Kasumi-1 (cell line): Measurements from ENCODE around the gene UVRAG.
A peak's percentile ranks its signal among the peaks of the same experiment; 100 is the strongest.

Experiments used
- DNase-seq, 2 experiments: peaks; one replicate each; lab custom pipeline; 2025; lab: John Stamatoyannopoulos, UW

The UVRAG gene

DNA sequence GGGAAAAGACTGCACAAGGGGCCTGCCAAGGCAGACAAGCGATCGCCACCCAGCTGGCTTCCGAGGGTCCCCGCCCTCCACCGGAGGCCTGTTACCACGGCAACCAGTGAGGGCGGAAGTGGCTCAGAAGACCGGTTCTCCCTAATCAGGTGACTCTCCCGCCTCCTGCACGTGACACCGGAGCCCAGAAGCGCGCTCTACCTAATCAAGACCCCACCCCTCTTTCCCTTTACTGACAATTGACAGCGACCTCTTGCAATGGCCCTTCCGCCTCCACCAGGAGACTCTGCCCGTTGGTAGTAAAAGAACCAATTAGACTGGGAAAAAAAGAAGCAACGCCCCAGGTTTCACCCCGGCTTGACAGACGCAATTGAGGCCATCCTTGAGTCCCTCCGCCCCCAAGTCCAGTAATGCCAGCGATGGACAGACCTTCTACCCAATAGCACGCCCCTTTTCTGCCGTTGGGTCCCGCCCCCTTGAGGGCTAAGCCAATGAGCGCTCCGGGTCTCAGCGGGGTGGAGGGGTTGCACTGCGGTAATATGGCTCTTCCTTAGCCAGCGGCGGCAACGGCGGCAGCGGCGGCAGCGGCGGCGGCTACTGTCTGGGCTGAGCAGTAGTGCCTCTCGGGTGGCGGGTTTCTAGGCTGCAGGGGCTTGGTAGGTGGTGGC is at the start of gene UVRAG:
Gene UVRAG (plus strand): TSS at position 534 of the 668 bp plus-strand sequence. CDS start 198 bp downstream, outside the sequence.
- DNase-seq: peak; percentile 99

GRCh38 chr11:75766443-75767227 is 48.4 kb upstream of the UVRAG start:
- no peak for DNase-seq

GRCh38 chr11:75767228-75767572 is 47.8 kb upstream of the UVRAG start:
- DNase-seq: no peak

DNA sequence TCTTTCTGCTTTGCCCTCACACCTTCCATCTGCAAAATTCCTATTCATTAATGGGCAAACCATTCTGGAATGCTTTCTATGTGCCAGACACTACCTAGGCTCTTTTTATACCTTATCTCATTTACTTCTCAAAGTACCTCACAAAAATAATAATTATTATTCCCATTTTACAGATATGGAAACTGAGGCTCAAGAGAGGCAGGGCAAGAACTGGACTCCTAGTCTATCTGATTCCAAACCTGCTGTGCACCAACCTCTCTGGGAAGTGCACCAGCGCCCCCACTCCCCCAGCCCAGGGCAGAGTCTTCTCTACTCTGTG is 47.3 kb upstream of the UVRAG start:
- DNase-seq: no peak

DNA sequence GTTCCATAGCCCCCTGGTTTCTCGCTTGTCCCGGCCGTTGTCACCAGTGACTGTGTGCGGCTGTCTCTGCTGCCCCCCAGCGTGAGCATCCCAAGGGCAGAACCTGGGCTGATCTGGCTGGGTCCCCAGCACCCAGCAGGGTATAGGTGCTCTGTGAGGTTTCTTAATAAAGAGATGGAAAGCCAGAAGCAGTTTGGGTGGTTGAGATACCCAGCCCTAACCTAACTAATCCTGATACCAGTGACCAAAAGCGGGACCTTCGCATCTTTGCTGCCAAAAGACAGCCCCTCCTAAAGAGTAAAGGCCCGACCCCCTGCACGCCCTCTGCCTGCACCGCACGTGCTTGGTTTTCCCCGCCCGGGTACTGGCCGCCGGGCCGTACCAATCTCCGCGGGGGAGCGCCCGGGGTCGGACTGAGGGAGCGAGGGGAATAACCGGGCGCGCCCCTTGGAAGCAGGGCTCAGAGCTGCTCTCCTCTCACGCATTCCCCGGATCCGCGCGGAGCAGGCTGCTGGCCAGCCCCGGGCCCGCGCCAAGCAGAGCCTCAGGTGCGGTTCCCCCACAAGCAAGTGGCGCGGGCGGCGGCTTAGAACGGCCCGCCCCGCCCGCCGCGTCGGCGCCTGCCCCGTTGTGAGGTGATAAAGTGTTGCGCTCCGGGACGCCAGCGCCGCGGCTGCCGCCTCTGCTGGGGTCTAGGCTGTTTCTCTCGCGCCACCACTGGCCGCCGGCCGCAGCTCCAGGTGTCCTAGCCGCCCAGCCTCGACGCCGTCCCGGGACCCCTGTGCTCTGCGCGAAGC is 46.7 kb upstream of the UVRAG start, which contains the start of gene DGAT2:
Gene DGAT2 (plus strand): TSS at position 667 of the 797 bp plus-strand sequence. CDS start 214 bp downstream, outside the sequence.
- peak; percentile 67 to 78 for DNase-seq

GRCh38 chr11:75768909-75769771 is 45.9 kb upstream of the UVRAG start:
- DNase-seq: no peak

GRCh38 chr11:75770102-75770501 is 44.9 kb upstream of the UVRAG start:
- DNase-seq: no peak

DNA sequence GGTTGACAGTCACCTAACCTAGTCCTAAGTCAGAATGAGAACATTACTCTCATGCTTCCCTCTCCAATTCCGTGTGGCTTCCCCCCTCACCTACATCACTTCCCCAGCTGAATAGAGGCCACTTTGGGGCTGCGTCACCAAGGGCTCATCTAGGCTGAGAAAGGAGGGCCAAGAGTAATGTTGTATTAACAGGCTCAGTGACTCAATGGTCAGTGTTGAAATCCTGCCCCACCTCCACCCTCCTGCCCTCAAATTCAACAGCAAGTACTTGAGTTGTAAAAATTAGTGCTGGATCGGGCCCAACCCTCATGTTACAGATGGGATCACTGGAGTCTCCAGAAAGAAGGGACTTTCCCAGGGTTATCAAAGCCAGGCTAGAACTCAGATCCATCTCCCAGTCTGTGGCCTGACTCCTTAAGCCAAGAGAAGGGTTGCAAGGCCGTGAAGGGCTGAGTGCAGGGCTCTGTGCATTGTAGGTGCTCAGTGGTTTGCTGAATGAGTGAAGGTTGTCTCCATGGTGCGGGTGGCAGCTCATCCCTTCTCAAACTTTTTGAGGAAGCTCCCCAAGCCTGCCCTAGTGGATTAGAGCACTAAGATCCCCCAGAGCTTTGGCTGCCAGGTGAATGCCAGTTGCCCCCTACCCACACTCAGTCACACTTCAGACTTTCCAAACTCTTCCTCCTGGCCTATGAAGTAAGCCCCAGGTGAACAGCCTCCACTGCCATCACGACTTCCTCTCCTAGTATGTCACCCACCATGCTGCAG is 43.2 kb upstream of the UVRAG start:
- no peak for DNase-seq

DNA sequence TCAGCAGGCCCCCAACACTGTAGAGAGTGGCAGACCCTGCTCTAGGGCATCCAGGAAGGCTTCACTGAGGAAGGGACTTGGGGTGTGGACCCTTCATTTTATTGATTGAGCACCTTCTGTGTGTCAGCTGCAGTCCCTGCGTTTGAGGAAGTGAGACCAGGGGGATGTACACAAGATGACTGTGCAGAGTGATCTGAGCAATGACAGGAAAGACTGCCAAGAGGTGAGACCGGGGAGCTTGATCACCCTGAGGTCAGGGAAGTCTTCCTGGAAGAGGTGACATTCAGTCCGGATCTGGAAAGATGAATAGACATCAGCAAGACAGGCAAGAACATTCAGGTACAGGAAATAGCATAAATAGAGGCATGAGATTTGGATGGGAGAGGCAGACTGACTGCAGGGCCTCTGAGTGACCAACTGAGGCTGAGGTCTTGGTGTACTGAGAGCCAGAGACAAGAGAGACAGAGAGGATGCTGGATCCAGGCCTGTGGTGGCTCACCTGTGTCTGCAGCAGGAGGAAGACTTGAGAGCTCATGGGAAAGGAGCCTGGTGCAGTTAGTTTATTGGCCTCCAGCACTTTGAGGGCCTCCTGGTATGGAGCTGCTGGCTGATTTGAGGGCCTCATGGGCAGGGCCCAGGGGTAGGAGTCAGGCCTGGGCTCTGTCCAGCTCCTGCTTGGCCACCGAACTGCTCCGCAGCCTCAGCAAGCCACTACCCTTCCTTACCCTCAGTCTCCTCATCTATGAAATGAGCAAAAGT is 41.2 kb upstream of the UVRAG start:
- DNase-seq: peak; percentile 39 to 43

DNA sequence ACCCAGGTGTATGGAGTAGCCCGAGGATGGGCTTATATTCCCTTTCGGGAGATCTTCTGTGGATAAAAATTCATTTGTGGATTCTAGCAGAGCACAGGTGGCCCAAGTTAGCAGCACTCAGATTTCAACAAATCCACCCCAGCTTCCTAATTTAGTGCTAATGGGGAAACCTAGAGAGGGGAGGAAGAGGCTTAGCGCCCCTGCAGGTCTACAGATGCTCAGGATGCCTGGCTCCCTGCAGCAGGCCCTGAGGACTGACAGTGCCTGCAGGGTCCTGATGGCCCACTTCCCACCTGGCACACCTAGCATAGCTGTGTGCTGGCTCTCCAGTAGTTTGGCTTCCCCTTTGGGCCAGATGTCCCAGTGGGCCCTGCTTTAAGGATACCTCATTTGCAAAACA is 40.0 kb upstream of the UVRAG start:
- no peak for DNase-seq

GRCh38 chr11:75776546-75776945 is 38.5 kb upstream of the UVRAG start:
- DNase-seq: no peak

GRCh38 chr11:75777461-75778110 is 37.4 kb upstream of the UVRAG start:
- peak; percentile 23 to 30 for DNase-seq

DNA sequence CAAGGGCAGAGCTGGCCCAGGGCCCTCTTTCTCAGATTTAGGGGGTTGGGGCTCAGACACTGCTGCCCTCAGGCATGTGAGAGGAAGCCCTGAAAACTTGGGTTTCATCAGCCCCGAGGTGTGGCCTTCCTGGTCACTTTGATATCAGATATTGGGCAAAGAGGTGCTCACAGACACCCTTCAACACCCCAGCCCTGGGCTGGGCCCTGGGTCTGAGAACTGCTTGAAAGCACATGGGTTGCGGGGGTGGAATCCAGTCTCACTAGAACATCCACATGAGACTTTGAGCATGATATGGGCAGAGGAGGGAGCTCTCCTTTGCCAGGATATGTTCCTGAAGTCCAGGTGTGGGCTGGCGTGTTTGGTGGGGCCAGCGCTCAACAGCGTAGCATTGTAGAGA is 36.0 kb upstream of the UVRAG start:
- DNase-seq: no peak

DNA sequence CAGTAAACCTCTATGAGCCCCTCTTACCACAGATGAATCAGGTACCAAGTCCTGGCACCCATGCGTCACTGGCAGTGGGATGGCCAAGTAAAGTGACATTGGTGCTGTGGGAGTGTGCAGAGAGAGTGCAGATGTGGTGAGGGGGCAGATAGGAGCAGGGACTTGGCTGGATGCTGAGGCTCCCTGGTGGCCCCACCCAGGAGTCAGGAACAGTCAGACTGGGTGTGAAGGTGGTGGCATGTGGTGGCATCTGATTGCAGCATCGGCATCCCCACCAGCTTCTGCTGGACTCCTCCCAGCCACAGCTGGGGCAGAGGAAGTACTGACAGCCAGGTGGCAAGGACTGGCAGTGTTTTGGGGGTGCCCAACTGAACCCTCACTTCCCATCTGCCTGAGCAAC is 35.0 kb upstream of the UVRAG start:
- DNase-seq: no peak

- DNase-seq: no peak
Measured at GRCh38 chr11:75780888-75781287, 34.1 kb upstream of the UVRAG start.

DNA sequence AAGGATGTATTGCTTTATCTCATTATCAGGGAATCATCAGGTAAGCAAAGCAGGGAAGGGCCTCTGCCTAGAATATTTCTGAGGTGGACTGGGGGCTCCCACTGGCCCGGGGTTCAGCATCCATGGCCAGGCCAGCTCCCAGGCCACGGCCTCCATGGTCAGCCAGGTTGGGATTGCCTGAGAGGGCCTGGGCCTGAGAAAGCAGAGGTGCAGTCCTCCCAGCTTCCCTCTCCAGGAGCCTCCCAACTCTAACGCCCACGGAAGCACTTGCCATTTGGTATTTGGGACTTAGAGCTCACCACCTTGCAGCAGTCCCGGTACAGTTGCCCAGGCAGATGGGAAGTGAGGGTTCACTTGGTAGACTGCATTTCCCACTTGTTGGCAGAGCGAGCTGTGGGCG is 33.7 kb upstream of the UVRAG start:
- DNase-seq: no peak

GRCh38 chr11:75781831-75782230 is 33.2 kb upstream of the UVRAG start:
- no peak for DNase-seq

- DNase-seq: peak in 1 of 2 experiments; percentile 15
Measured at GRCh38 chr11:75782540-75783263, 32.3 kb upstream of the UVRAG start.
